Progenitor cell of endocrine pancreas (in vitro differentiated cells): ENCODE measurements around the gene MRPS35. TPM values are rescaled to one million over a fixed set of nuclear protein-coding genes. Genes with fewer than 3 reads are reported as not detected.

Source experiments
- DNase-seq: peaks from one replicate; pipeline ENCODE4 v3.0.0; 2021; ENCODE audit warnings: low spot score; ENCODE audit not compliant: unreplicated experiment
- H3K27ac Mint-ChIP-seq: 2 replicates; pipeline ENCODE4 v1.8.0; 2021; ENCODE audit warnings: mild to moderate bottlenecking, moderate library complexity, mixed read lengths
- H3K27me3 Mint-ChIP-seq: 2 replicates; pipeline ENCODE4 v1.8.0; 2021; ENCODE audit warnings: mixed read lengths
- H3K36me3 Mint-ChIP-seq: 2 replicates; pipeline ENCODE4 v1.8.0; 2022; ENCODE audit warnings: mixed read lengths; ENCODE audit not compliant: insufficient read depth
- H3K4me1 Mint-ChIP-seq: 2 replicates; pipeline ENCODE4 v1.8.0; 2021; ENCODE audit warnings: low read depth, mixed read lengths
- H3K4me3 Mint-ChIP-seq: 2 replicates; pipeline ENCODE4 v1.8.0; 2021; ENCODE audit warnings: low read depth, mild to moderate bottlenecking, moderate library complexity, mixed read lengths
- H3K9me3 Mint-ChIP-seq: 2 replicates; pipeline ENCODE4 v1.8.0; 2021; ENCODE audit warnings: low read depth, mixed read lengths
- total RNA-seq: library from RNA; stranded (reverse); gene quantifications from 2 replicates; pipeline ENCODE4 v1.2.1, GENCODE V29; 2021
- TF ChIP-seq, protein P1 (sequence below): fragments of 200-600 bp; sonication (generic); IDR thresholded peaks from one replicate; pipeline ENCODE4 v1.5.0; 2021; ENCODE audit warnings: antibody characterized with exemption, mild to moderate bottlenecking; ENCODE audit not compliant: unreplicated experiment

The MRPS35 gene
- total RNA-seq, 1 donor from 2014 or later, result 63.1 TPM

- H3K36me3 Mint-ChIP-seq, result peaks cover 33% of the 10 kb centered on the region
- DNase-seq, result no peak
- H3K27ac Mint-ChIP-seq, result no peak overlapping the region
- TF ChIP-seq, protein P1, sequence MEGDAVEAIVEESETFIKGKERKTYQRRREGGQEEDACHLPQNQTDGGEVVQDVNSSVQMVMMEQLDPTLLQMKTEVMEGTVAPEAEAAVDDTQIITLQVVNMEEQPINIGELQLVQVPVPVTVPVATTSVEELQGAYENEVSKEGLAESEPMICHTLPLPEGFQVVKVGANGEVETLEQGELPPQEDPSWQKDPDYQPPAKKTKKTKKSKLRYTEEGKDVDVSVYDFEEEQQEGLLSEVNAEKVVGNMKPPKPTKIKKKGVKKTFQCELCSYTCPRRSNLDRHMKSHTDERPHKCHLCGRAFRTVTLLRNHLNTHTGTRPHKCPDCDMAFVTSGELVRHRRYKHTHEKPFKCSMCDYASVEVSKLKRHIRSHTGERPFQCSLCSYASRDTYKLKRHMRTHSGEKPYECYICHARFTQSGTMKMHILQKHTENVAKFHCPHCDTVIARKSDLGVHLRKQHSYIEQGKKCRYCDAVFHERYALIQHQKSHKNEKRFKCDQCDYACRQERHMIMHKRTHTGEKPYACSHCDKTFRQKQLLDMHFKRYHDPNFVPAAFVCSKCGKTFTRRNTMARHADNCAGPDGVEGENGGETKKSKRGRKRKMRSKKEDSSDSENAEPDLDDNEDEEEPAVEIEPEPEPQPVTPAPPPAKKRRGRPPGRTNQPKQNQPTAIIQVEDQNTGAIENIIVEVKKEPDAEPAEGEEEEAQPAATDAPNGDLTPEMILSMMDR, result no peak
- no peaks in the 10 kb centered on the region for H3K27me3 Mint-ChIP-seq
- H3K9me3 Mint-ChIP-seq, result no peaks in the 10 kb centered on the region
- peaks cover 7% of the 10 kb centered on the region for H3K4me1 Mint-ChIP-seq
- H3K4me3 Mint-ChIP-seq, result no peak overlapping the region
These were observed 25.4 kb upstream of the MRPS35 start for GRCh38 chr12:27685274-27685673.

GRCh38 chr12:27686147-27686546 lies 24.5 kb upstream of the MRPS35 start:
- H3K4me3 Mint-ChIP-seq, result no peak overlapping the region
- H3K27me3 Mint-ChIP-seq, result no peaks in the 10 kb centered on the region
- H3K9me3 Mint-ChIP-seq, result no peaks in the 10 kb centered on the region
- DNase-seq, result no peak
- H3K36me3 Mint-ChIP-seq, result peaks cover 31% of the 10 kb centered on the region
- peaks cover 7% of the 10 kb centered on the region for H3K4me1 Mint-ChIP-seq
- TF ChIP-seq, protein P1, result no peak
- no peak overlapping the region for H3K27ac Mint-ChIP-seq

DNA sequence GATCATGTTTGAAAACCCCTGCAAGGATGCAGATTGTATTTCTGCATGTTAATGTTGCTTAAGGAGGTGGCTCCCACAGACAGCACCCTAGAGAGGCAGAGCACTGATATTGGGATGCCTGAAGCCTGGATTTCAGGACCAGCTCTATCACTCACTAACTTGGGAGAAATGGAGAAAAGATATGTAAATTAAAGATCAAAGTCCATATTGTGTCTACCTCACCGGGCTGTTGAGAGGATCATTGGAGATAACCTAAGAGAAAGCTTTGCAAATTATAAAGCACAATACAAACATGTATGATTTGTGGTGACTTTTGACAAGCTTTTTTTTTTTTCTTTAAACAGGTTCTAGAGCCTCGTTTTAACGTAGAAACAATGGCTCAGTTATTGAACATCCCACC lies 22.0 kb upstream of the MRPS35 start:
- H3K4me1 Mint-ChIP-seq, result peaks cover 7% of the 10 kb centered on the region
- H3K4me3 Mint-ChIP-seq, result no peak overlapping the region
- H3K36me3 Mint-ChIP-seq, result peaks cover 25% of the 10 kb centered on the region
- no peak for DNase-seq
- H3K27me3 Mint-ChIP-seq, result no peaks in the 10 kb centered on the region
- TF ChIP-seq, protein P1, result no peak
- no peaks in the 10 kb centered on the region for H3K9me3 Mint-ChIP-seq
- H3K27ac Mint-ChIP-seq, result no peak overlapping the region

DNA sequence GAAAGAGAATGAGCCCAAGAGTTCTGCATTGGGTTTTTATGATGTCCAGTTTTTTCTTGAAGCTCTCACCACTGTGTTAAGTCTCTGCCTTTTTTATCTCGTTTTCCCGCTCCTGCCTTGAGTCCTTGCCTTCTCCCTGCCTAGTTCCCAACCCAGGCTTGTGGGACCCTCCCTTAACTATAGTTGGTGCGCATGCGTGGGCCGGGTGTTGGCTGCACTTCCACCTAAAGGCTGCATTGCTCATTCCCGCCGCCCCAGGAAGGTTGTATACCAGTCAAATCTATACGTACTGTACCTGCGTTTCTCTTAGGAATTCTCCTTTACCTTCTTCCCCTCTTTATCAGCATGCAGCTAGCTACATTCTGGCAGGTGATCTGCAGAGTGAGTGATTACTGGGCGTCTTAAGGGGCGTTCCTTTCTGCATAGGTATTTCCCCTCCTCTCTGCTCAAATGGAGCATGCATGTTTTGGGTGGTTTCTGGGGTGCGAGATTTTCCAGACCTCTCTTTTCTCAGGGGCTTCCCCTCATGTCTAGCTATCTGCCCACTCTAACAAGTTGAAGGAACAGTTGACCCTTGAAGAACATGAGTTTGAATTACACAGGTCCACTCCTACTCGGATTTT lies 21.0 kb upstream of the MRPS35 start:
- Mint-ChIP-seq H3K36me3 (peaks cover 28% of the 10 kb centered on the region), H3K27me3 (no peaks in the 10 kb centered on the region), H3K4me1 (peaks cover 7% of the 10 kb centered on the region)

DNA sequence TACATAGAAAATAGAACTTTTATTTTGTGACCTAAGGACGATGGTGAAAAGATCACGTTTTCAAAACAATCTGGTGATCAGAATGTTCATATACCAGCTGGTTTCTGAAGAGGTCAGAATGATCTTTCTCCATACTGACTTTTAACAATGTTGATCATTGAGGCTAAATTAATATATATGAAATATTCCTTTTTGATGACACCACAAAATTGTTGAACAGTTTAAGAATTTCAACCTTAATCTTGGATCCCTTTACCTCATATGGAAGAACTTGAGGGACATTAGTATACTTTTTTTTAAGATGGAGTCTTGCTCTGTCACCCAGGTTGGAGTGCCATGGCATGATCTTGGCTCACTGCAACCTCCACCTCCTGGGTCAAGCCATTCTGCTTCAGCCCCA lies 17.2 kb upstream of the MRPS35 start:
- Mint-ChIP-seq H3K9me3 (no peaks in the 10 kb centered on the region), H3K27me3 (no peaks in the 10 kb centered on the region), H3K36me3 (peaks cover 18% of the 10 kb centered on the region), H3K27ac (no peak overlapping the region), H3K4me3 (no peak overlapping the region), H3K4me1 (peaks cover 18% of the 10 kb centered on the region)
- TF ChIP-seq, protein P1, result no peak
- DNase-seq, result no peak

More for the DNA sequence above, 21.0 kb upstream of the MRPS35 start:
- Mint-ChIP-seq H3K9me3 (no peaks in the 10 kb centered on the region), H3K27ac (no peak overlapping the region), H3K4me3 (no peak overlapping the region)
- no peak for DNase-seq
- TF ChIP-seq, protein P1, result no peak
